HFFc6 (cell line): ENCODE data around the gene NPW. TPM values are rescaled to one million over a fixed set of nuclear protein-coding genes. Genes with fewer than 3 reads are reported as not detected.

Experiments used
- DNase-seq: peaks from one replicate; pipeline ENCODE4 v3.0.0-alpha.2; 2018
- H3K27ac Mint-ChIP-seq: 2 replicates; pipeline ENCODE4 v1.8.0; 2020; ENCODE audit warnings: mild to moderate bottlenecking, mixed read lengths
- H3K27me3 Mint-ChIP-seq: 2 replicates; pipeline ENCODE4 v1.8.0; 2021; ENCODE audit warnings: mild to moderate bottlenecking, moderate library complexity, mixed read lengths; ENCODE audit not compliant: insufficient read depth
- H3K36me3 Mint-ChIP-seq: 2 replicates; pipeline ENCODE4 v1.8.0; 2021; ENCODE audit warnings: low read depth, mixed read lengths
- H3K4me1 Mint-ChIP-seq: 2 replicates; pipeline ENCODE4 v1.8.0; 2020; ENCODE audit warnings: low read depth, mixed read lengths
- H3K4me3 Mint-ChIP-seq: 2 replicates; pipeline ENCODE4 v1.8.0; 2020; ENCODE audit warnings: mild to moderate bottlenecking, moderate library complexity, mixed read lengths
- H3K9me3 Mint-ChIP-seq: 2 replicates; pipeline ENCODE4 v1.8.0; 2020; ENCODE audit warnings: mild to moderate bottlenecking, mixed read lengths
- CTCF ChIP-seq: fragments of 200-600 bp; sonication (generic); IDR thresholded peaks from 2 replicates; pipeline ENCODE4 v1.5.0; 2021; ENCODE audit warnings: antibody characterized with exemption, mild to moderate bottlenecking
- total RNA-seq, 6 experiments: library from RNA; stranded (reverse); fragmentation: NEBNext Ultra II Directional; extraction: Animal tissue kit (Norgen Biotek cat#: 25700); gene quantifications; 2 replicates in 1 of 6; 3 replicates in 5 of 6; pipeline ENCODE4 v1.2.3, GENCODE V29; 2021

The NPW gene
- total RNA-seq, 6 experiments from 2014 or later, result 0.57 to 2.1 (median 1.4) TPM

GRCh38 chr16:1979271-1980029, 40.1 kb upstream of the NPW start:
- no peak for TF ChIP-seq CTCF
- Mint-ChIP-seq H3K27ac (no peak overlapping the region), H3K9me3 (no peaks in the 10 kb centered on the region), H3K4me3 (no peak overlapping the region), H3K4me1 (peaks cover 6% of the 10 kb centered on the region; the same call in 1 of the 2 replicates), H3K36me3 (no peaks in the 10 kb centered on the region), H3K27me3 (peaks cover 9% of the 10 kb centered on the region)
- DNase-seq, result no peak

- Mint-ChIP-seq H3K36me3 (no peaks in the 10 kb centered on the region), H3K4me1 (peaks cover 13% of the 10 kb centered on the region), H3K27me3 (peaks cover 12% of the 10 kb centered on the region), H3K4me3 (no peak overlapping the region), H3K9me3 (no peaks in the 10 kb centered on the region), H3K27ac (no peak overlapping the region)
- no peak for DNase-seq
- TF ChIP-seq CTCF, result no peak
These were observed 39.4 kb upstream of the NPW start for GRCh38 chr16:1980030-1980769.

GRCh38 chr16:1980770-1981087, 38.9 kb upstream of the NPW start:
- DNase-seq, result no peak
- Mint-ChIP-seq H3K36me3 (no peaks in the 10 kb centered on the region), H3K9me3 (no peaks in the 10 kb centered on the region), H3K4me3 (no peak overlapping the region), H3K4me1 (peaks cover 16% of the 10 kb centered on the region), H3K27me3 (peaks cover 12% of the 10 kb centered on the region), H3K27ac (no peak overlapping the region)
- no peak for TF ChIP-seq CTCF

- no peak for DNase-seq
- Mint-ChIP-seq H3K4me3 (no peak within 1 kb of the TSS), H3K36me3 (0 out of 2 replicates have a peak, but pooled peaks cover 1% of the 10 kb centered on the region), H3K27me3 (peaks cover 12% of the 10 kb centered on the region), H3K9me3 (no peaks in the 10 kb centered on the region), H3K4me1 (peaks cover 16% of the 10 kb centered on the region), H3K27ac (no peak within 1 kb of the TSS)
- no peak for TF ChIP-seq CTCF
These were observed 38.2 kb upstream of the NPW start, which contains the start of gene NOXO1 for GRCh38 chr16:1981398-1981836. Gene NOXO1 (minus strand): TSS chr16:1981469. CDS start chr16:1981179, 290 bp downstream.

GRCh38 chr16:1982013-1982433, 37.6 kb upstream of the NPW start:
- TF ChIP-seq CTCF, result no peak
- Mint-ChIP-seq H3K27ac (no peak overlapping the region), H3K36me3 (0 out of 2 replicates have a peak, but pooled peaks cover 5% of the 10 kb centered on the region), H3K4me1 (peaks cover 16% of the 10 kb centered on the region), H3K27me3 (peaks cover 12% of the 10 kb centered on the region), H3K9me3 (no peaks in the 10 kb centered on the region), H3K4me3 (no peak overlapping the region)
- no peak for DNase-seq
